Fibroblast of the aortic adventitia (primary cell): ENCODE measurements around the gene SLC1A7. TPM values are rescaled to one million over a fixed set of nuclear protein-coding genes. Genes with fewer than 3 reads are reported as not detected.

Experiments
- DNase-seq: peaks from one replicate; pipeline ENCODE4 v3.0.0-alpha.2; 2010; ENCODE audit warnings: low read depth
- H3K4me3 ChIP-seq: 2 replicates; pipeline ENCODE4 v1.5.1; 2011; ENCODE audit warnings: low read depth, mild to moderate bottlenecking, control low read depth, low read length, moderate library complexity
- CTCF ChIP-seq: IDR thresholded peaks from 2 replicates; pipeline ENCODE4 v1.5.1; 2011; ENCODE audit warnings: mild to moderate bottlenecking, low read length, control low read depth, inconsistent platforms; ENCODE audit not compliant: insufficient read depth
- total RNA-seq: library from RNA; depleted of rRNA; stranded (reverse); fragments of >200 nt; gene quantifications from 2 replicates; pipeline ENCODE4 v1.2.3, GENCODE V29; 2012; ENCODE audit warnings: low replicate concordance

The SLC1A7 gene
- total RNA-seq, 1 donor: 3.8 TPM

- H3K4me3 ChIP-seq: no peak overlapping the region
- TF ChIP-seq CTCF: no peak
- DNase-seq: no peak
These were observed 73.2 kb downstream of the SLC1A7 start for GRCh38 chr1:53069265-53069662.

GRCh38 chr1:53068314-53069099 is 73.9 kb downstream of the SLC1A7 start:
- no peak for TF ChIP-seq CTCF
- no peak for DNase-seq
- H3K4me3 ChIP-seq: no peak overlapping the region

GRCh38 chr1:53067886-53068285 is 74.6 kb downstream of the SLC1A7 start:
- no peak for DNase-seq
- no peak for TF ChIP-seq CTCF
- H3K4me3 ChIP-seq: no peak overlapping the region

- H3K4me3 ChIP-seq: no peak overlapping the region
- TF ChIP-seq CTCF: no peak
- peak; percentile 33 for DNase-seq
These were observed 75.3 kb downstream of the SLC1A7 start for GRCh38 chr1:53066891-53067738.

- no peak for TF ChIP-seq CTCF
- no peak for DNase-seq
- H3K4me3 ChIP-seq: no peak overlapping the region
These were observed 76.0 kb downstream of the SLC1A7 start for GRCh38 chr1:53066488-53066887.

GRCh38 chr1:53065391-53065790 is 77.0 kb downstream of the SLC1A7 start:
- no peak for DNase-seq
- H3K4me3 ChIP-seq: no peak overlapping the region
- no peak for TF ChIP-seq CTCF
